ENCODE measurements around the gene EFHD2. TPM values are rescaled to one million over a fixed set of nuclear protein-coding genes. Genes with fewer than 3 reads are reported as not detected.

EFHD2 gene
- total and polyA plus RNA-seq, 12 donors, result 47.4 to 119 (median 87.9) TPM

DNA sequence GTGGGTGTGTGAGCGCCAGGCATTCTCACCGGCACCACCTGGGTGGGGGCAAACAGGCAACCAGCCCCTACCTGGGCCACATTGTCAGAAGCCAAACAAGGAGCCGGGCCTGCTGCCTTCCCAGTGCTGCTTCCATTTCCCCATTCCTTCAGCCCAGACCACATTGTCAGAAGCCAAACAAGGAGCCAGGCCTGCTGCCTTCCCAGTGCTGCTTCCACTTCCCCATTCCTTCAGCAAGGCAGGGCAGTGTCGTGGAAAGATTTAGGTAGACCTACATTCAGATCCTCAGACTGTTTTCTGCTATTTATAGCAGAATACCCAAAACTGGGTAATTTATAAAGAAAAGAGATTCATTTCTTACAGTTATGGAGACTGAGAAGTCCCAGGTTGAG, 47.0 kb upstream of the EFHD2 start:
- H3K27me3 ChIP-seq, result no peaks in the 10 kb centered on the region
- intact Hi-C loops (cut with DNase I), result no loop called here
- H3K4me1 ChIP-seq (replicated peaks in 1 of 2), result no peaks in the 10 kb centered on the region
- TF ChIP-seq, protein P1, sequence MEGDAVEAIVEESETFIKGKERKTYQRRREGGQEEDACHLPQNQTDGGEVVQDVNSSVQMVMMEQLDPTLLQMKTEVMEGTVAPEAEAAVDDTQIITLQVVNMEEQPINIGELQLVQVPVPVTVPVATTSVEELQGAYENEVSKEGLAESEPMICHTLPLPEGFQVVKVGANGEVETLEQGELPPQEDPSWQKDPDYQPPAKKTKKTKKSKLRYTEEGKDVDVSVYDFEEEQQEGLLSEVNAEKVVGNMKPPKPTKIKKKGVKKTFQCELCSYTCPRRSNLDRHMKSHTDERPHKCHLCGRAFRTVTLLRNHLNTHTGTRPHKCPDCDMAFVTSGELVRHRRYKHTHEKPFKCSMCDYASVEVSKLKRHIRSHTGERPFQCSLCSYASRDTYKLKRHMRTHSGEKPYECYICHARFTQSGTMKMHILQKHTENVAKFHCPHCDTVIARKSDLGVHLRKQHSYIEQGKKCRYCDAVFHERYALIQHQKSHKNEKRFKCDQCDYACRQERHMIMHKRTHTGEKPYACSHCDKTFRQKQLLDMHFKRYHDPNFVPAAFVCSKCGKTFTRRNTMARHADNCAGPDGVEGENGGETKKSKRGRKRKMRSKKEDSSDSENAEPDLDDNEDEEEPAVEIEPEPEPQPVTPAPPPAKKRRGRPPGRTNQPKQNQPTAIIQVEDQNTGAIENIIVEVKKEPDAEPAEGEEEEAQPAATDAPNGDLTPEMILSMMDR (IDR thresholded peaks at IDR 0.05), result no peak
- TF ChIP-seq POLR2A (IDR thresholded peaks at IDR 0.05), result no peak
- 79 to 90% (median 88%) methylated on average over 4 of the region's 4 CpGs for WGBS, 4 donors
- H3K27ac ChIP-seq, result no peak overlapping the region
- no peaks in the 10 kb centered on the region for H3K36me3 ChIP-seq (replicated peaks in 1 of 2)
- no peaks in the 10 kb centered on the region for H3K9me3 ChIP-seq (replicated peaks in 1 of 3)
- H3K4me3 ChIP-seq, result no peak overlapping the region
- no peak for DNase-seq

DNA sequence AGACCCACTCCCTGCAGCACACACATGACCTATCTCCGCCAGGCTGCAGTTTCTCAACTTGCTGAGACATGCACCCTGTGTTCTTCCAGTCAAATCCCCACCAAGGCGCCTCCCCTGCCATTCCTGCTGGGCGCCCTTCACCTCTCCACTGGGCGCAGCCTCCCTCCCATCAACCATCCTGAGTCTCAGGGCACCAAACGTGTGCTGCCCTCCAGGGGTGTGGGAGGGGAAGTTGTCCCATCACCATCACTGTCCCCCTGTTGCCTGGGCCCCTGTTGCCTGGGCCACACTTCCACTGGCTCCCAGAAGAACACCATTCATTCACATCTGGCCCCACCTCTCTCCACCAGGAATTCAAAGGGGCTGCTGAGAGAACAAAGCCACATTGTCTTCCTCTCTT, 44.9 kb upstream of the EFHD2 start:
- whole genome bisulfite sequencing, 4 donors, result 84 to 88% (median 87%) methylated on average over 5 of the region's 5 CpGs
- Histone ChIP-seq H3K27ac (no peak overlapping the region), H3K4me1 (replicated peaks in 1 of 2) (no peaks in the 10 kb centered on the region), H3K27me3 (no peaks in the 10 kb centered on the region), H3K9me3 (replicated peaks in 1 of 3) (no peaks in the 10 kb centered on the region), H3K36me3 (replicated peaks in 1 of 2) (no peaks in the 10 kb centered on the region), H3K4me3 (no peak overlapping the region)
- no peak for TF ChIP-seq POLR2A (IDR thresholded peaks at IDR 0.05)
- TF ChIP-seq, protein P1 (IDR thresholded peaks at IDR 0.05), result no peak
- intact Hi-C loops (cut with DNase I), result no loop called here
- no peak for DNase-seq

DNA sequence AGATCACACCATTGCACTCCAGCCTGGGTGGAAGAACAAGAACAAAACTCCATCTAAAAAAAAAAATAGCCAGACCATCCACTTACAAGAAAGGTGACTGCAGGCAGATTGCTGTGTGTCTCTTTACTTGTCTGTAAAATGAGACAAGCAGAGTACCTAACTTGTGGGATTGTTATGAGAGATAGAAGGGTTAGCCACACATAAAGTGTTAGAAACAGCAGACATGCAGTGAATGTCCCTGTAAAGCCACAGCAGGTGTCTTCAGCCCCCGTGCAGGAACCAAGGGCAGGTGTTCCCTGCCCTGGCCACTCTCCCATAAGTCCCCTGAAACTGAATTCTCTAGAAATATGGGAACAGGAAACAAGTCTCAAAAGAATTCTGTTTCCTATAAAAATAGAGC, 40.8 kb upstream of the EFHD2 start:
- intact Hi-C loops (cut with DNase I), result no loop called here
- TF ChIP-seq POLR2A (IDR thresholded peaks at IDR 0.05), result no peak
- TF ChIP-seq, protein P1 (IDR thresholded peaks at IDR 0.05), result no peak
- no peaks in the 10 kb centered on the region for H3K9me3 ChIP-seq (replicated peaks in 1 of 3)
- H3K4me3 ChIP-seq, result no peak overlapping the region
- no peak overlapping the region for H3K27ac ChIP-seq
- no peaks in the 10 kb centered on the region for H3K36me3 ChIP-seq (replicated peaks in 1 of 2)
- no peak for DNase-seq
- 81 to 92% (median 86%) methylated on average over 1 of the region's 1 CpG for WGBS, 4 donors
- H3K27me3 ChIP-seq, result no peaks in the 10 kb centered on the region
- peaks cover 17 to 25% of the 10 kb centered on the region in 2 donors for H3K4me1 ChIP-seq (replicated peaks in 1 of 2)

DNA sequence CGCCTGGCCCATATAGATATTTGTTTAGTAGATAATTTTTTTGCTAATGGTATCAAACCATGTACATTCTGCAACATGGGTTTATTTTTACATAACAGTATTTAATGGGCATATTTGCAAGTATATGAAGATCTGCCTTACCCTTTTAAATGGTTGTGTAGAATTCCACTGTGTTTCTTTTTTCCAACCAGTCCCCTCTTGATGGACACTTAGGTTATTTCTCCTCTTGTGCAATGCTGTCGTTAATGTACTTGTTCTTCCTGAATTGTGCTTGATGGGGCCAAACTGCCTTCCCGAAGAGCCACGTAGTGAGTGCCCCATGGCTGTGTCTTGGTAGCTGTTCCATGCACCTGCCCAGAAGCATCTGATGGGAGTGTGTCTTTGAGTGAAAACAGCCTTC, 39.4 kb upstream of the EFHD2 start:
- TF ChIP-seq, protein P1 (IDR thresholded peaks at IDR 0.05), result no peak
- no peak for TF ChIP-seq POLR2A (IDR thresholded peaks at IDR 0.05)
- no peak for DNase-seq
- H3K4me1 ChIP-seq (replicated peaks in 1 of 2), result peaks cover 17 to 25% of the 10 kb centered on the region in 2 donors
- H3K27me3 ChIP-seq, result no peaks in the 10 kb centered on the region
- H3K27ac ChIP-seq, result peak overlapping the region in 4 of 5 donors; percentile 54 to 90 (median 82)
- no peak overlapping the region for H3K4me3 ChIP-seq
- no peaks in the 10 kb centered on the region for H3K36me3 ChIP-seq (replicated peaks in 1 of 2)
- WGBS, 4 donors, result 65 to 71% (median 69%) methylated on average over 4 of the region's 4 CpGs
- intact Hi-C loops (cut with DNase I), result loop anchor here in 1 of 2 donors (5.0 kb wide), 1 partner anchor 37 kb away; the partner anchor contains the start of gene EFHD2
- H3K9me3 ChIP-seq (replicated peaks in 1 of 3), result no peaks in the 10 kb centered on the region
